Endothelial cell of umbilical vein (primary cell): ENCODE results near the gene PKN2.

Experiments
- CTCF ChIP-seq, 2 donors: IDR thresholded peaks; 1 replicate in 1 of 2; 2 replicates in 1 of 2; pipeline ENCODE4 v1.5.1; 2011; ENCODE audit warnings: low read length in 2 of 2, mild to moderate bottlenecking in 2 of 2, moderate library complexity in 2 of 2, control low read depth in 1 of 2, inconsistent platforms in 1 of 2, low read depth in 1 of 2; ENCODE audit not compliant: insufficient read depth in 1 of 2; ENCODE audit errors: extremely low read depth in 1 of 2
- EZH2 ChIP-seq: IDR thresholded peaks from 2 replicates; pipeline ENCODE4 v1.6.1; 2012; ENCODE audit warnings: borderline replicate concordance, low read depth, mild to moderate bottlenecking, moderate library complexity, low read length, inconsistent platforms; ENCODE audit not compliant: severe bottlenecking
- FOS ChIP-seq: IDR thresholded peaks from 2 replicates; pipeline ENCODE4 v1.6.1; 2011; ENCODE audit warnings: mild to moderate bottlenecking, low read length, moderate library complexity, borderline replicate concordance; ENCODE audit not compliant: insufficient read depth
- GATA2 ChIP-seq: IDR thresholded peaks from 2 replicates; pipeline ENCODE4 v1.7.0; 2011; ENCODE audit warnings: low read depth, mild to moderate bottlenecking, moderate library complexity, mixed read lengths, low read length; ENCODE audit not compliant: insufficient read length, insufficient read depth
- JUN ChIP-seq: IDR thresholded peaks from 2 replicates; pipeline ENCODE4 v1.6.1; 2011; ENCODE audit warnings: borderline replicate concordance, low read depth; ENCODE audit not compliant: insufficient read length, insufficient read depth
- MAX ChIP-seq: IDR thresholded peaks from 2 replicates; pipeline ENCODE4 v1.6.1; 2011; ENCODE audit not compliant: insufficient read depth, insufficient read length
- MYC ChIP-seq: IDR thresholded peaks from one replicate; pipeline ENCODE4 v1.6.1; 2011; ENCODE audit warnings: mild to moderate bottlenecking, low read depth, low read length
- POLR2A ChIP-seq: IDR thresholded peaks from 2 replicates; pipeline ENCODE4 v1.6.1; 2012; ENCODE audit warnings: low read depth, mild to moderate bottlenecking, control low read depth, low read length
- POLR2AphosphoS5 ChIP-seq: IDR thresholded peaks from 2 replicates; pipeline ENCODE4 v1.6.1; 2012; ENCODE audit warnings: low read depth, mild to moderate bottlenecking, control low read depth, low read length, moderate library complexity; ENCODE audit not compliant: insufficient read depth

DNA sequence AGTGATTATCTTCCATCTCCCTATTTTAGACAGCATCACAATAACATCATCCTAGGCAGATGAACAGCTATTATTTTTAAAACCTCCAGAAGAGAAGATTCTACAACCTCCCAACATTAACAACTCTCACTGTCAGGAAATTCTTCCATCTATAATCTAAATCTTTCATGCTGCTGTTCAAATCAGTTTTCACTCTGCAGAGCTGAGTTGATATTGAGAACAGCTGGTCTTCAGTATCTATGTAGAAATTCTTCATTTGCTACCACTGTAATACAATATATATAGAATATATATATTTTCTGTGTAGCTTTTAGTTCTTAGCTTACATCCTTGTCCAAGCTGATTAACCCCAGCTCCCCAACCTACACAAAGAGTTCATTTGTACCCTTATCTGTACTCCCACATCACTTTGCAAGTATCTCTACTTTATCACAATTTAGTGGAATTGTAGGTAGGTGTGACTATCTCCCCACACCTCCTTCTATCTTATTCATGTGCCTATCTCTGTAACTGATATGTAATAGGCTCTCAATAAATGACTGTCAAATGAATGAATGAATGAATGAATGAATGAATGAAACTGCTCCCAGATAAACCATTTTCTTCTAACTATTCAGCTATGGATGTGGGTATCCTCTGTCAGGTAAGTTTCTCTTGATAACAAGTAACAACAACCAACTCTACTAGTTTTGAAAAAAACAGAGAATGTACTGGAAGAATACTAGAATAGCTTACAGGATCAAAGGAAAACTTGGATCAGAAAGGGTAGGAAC is 37.4 kb upstream of the PKN2 start:
- TF ChIP-seq EZH2 (no peak), CTCF (IDR thresholded peaks at IDR 0.05; ENCODE audit: extremely low read depth in 1 of 2, insufficient read depth in 1 of 2, low read depth in 1 of 2, low read length in 2 of 2) (no peak), JUN (no peak), POLR2A (no peak), MYC (no peak), POLR2AphosphoS5 (no peak), MAX (no peak), GATA2 (no peak), FOS (no peak)
